Measurements from ENCODE around the gene RNF149.

DNA sequence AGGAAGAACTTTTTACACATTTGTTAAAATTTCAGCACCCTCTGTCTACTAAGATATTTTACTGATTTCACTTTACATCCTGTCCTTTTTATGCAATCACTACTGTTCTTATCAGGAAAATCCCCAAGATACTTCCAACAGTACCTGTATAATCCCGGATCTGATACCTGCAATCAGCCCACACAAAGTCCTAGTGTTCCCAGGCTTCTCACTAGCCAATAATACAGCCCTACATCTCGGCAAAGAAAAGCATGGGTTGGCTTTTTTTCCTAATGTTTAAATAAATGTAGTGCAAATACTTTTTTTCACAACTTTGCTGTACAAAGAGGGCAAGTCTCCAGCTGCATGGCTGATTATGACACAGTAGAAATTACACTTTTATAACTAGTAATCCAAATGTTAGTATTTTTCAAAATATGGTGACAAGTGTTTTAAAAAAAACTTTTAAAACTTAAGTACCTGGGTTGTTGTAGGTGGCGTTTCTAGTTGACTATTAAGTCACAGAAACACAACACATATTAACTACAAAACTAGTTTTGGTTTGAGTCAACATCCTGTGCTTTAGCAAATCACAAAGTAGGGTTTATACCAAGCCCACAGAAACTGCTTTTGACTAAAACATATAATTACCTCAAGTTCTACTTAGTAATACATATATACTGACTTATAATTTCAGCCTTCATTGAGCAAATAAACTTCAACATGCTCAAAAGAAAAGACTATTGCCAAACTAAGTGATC is 36.3 kb downstream of the RNF149 start:
- TF ChIP-seq POLR2AphosphoS5 (IDR thresholded peaks at IDR 0.05) = no peak
- TF ChIP-seq, protein P1, sequence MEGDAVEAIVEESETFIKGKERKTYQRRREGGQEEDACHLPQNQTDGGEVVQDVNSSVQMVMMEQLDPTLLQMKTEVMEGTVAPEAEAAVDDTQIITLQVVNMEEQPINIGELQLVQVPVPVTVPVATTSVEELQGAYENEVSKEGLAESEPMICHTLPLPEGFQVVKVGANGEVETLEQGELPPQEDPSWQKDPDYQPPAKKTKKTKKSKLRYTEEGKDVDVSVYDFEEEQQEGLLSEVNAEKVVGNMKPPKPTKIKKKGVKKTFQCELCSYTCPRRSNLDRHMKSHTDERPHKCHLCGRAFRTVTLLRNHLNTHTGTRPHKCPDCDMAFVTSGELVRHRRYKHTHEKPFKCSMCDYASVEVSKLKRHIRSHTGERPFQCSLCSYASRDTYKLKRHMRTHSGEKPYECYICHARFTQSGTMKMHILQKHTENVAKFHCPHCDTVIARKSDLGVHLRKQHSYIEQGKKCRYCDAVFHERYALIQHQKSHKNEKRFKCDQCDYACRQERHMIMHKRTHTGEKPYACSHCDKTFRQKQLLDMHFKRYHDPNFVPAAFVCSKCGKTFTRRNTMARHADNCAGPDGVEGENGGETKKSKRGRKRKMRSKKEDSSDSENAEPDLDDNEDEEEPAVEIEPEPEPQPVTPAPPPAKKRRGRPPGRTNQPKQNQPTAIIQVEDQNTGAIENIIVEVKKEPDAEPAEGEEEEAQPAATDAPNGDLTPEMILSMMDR (IDR thresholded peaks at IDR 0.05) = no peak
- no peak for TF ChIP-seq POLR2A (IDR thresholded peaks at IDR 0.05)
